Duodenal mucosa (tissue), 2 donors: Measurements from ENCODE around the gene FLOT1.
"Not testable (repeated sequence)": the region's sequence is repeated elsewhere in the genome, so short reads cannot be mapped to it uniquely, and the experiment has no call there.

Experiments used
- H3K27ac ChIP-seq: one replicate; pipeline ENCODE4 v1.7.0; 2013; ENCODE audit warnings: low read depth, low read length
- H3K27me3 ChIP-seq, 2 donors: one replicate each; pipeline ENCODE4 v1.7.0; 2013; ENCODE audit warnings: low read length in 2 of 2, control low read depth in 1 of 2; ENCODE audit not compliant: insufficient read depth in 2 of 2, control insufficient read depth in 1 of 2
- H3K36me3 ChIP-seq, 2 donors: one replicate each; pipeline ENCODE4 v1.7.0; 2013; ENCODE audit warnings: low read length in 2 of 2, control low read depth in 1 of 2; ENCODE audit not compliant: insufficient read depth in 2 of 2, control insufficient read depth in 1 of 2
- H3K4me1 ChIP-seq, 2 donors: one replicate each; pipeline ENCODE4 v1.7.0; 2013; ENCODE audit warnings: low read length in 2 of 2, control low read depth in 1 of 2; ENCODE audit not compliant: insufficient read depth in 2 of 2, control insufficient read depth in 1 of 2
- H3K4me3 ChIP-seq, 2 donors: one replicate each; pipeline ENCODE4 v1.7.0; 2013; ENCODE audit warnings: low read length in 2 of 2, low read depth in 1 of 2
- H3K9ac ChIP-seq, 2 donors: one replicate each; pipeline ENCODE4 v1.7.0; 2013; ENCODE audit warnings: low read length in 2 of 2, low read depth in 1 of 2
- H3K9me3 ChIP-seq, 2 donors: one replicate each; pipeline ENCODE4 v1.7.0; 2013; ENCODE audit warnings: low read length in 2 of 2, control low read depth in 1 of 2; ENCODE audit not compliant: control insufficient read depth in 1 of 2

Gene FLOT1

GRCh38 chr6:30767158-30767943 lies 24.9 kb upstream of the FLOT1 start:
- Histone ChIP-seq H3K4me1 (peaks cover 29 to 37% of the 10 kb centered on the region in 2 donors), H3K4me3 (no peak overlapping the region), H3K9ac (no peak overlapping the region), H3K36me3 (no peaks in the 10 kb centered on the region), H3K27me3 (no peaks in the 10 kb centered on the region), H3K9me3 (no peaks in the 10 kb centered on the region), H3K27ac (no peak overlapping the region)

- Histone ChIP-seq H3K27me3 (no peaks in the 10 kb centered on the region), H3K36me3 (no peaks in the 10 kb centered on the region), H3K9me3 (no peaks in the 10 kb centered on the region), H3K27ac (no peak overlapping the region), H3K4me1 (peaks cover 29 to 37% of the 10 kb centered on the region in 2 donors), H3K9ac (no peak overlapping the region), H3K4me3 (no peak overlapping the region)
These were observed 24.1 kb upstream of the FLOT1 start for GRCh38 chr6:30766461-30767157.

GRCh38 chr6:30765495-30765894 lies 23.0 kb upstream of the FLOT1 start:
- H3K27ac ChIP-seq, H3K9ac ChIP-seq, H3K9me3 ChIP-seq, H3K36me3 ChIP-seq, H3K27me3 ChIP-seq, H3K4me3 ChIP-seq: not testable (repeated sequence)
- H3K4me1 ChIP-seq: peaks cover 29 to 37% of the 10 kb centered on the region in 2 donors

GRCh38 chr6:30764490-30765043 lies 22.1 kb upstream of the FLOT1 start:
- H3K9ac ChIP-seq, H3K36me3 ChIP-seq, H3K9me3 ChIP-seq, H3K4me3 ChIP-seq, H3K27ac ChIP-seq, H3K27me3 ChIP-seq: not testable (repeated sequence)
- H3K4me1 ChIP-seq: peaks cover 23 to 34% of the 10 kb centered on the region in 2 donors

- peak overlapping the region in 1 of 2 donors; percentile 30 for H3K4me3 ChIP-seq
These were observed 21.4 kb upstream of the FLOT1 start for GRCh38 chr6:30763618-30764489.

GRCh38 chr6:30763155-30763617 lies 20.7 kb upstream of the FLOT1 start:
- Histone ChIP-seq H3K36me3 (no peaks in the 10 kb centered on the region), H3K27me3 (no peaks in the 10 kb centered on the region), H3K27ac (peak overlapping the region; percentile 23), H3K9ac (no peak overlapping the region), H3K4me1 (peaks cover 20 to 23% of the 10 kb centered on the region in 2 donors), H3K9me3 (no peaks in the 10 kb centered on the region), H3K4me3 (no peak overlapping the region)

More at GRCh38 chr6:30763618-30764489, 21.4 kb upstream of the FLOT1 start:
- H3K27me3 ChIP-seq: no peaks in the 10 kb centered on the region
- no peaks in the 10 kb centered on the region for H3K9me3 ChIP-seq
- peaks cover 23 to 30% of the 10 kb centered on the region in 2 donors for H3K4me1 ChIP-seq
- no peaks in the 10 kb centered on the region for H3K36me3 ChIP-seq
- H3K27ac ChIP-seq: peak overlapping the region; percentile 23
- no peak overlapping the region for H3K9ac ChIP-seq

- Histone ChIP-seq H3K36me3 (no peaks in the 10 kb centered on the region), H3K4me3 (no peak overlapping the region), H3K27me3 (no peaks in the 10 kb centered on the region), H3K4me1 (peaks cover 19 to 20% of the 10 kb centered on the region in 2 donors), H3K9me3 (no peaks in the 10 kb centered on the region), H3K27ac (no peak overlapping the region), H3K9ac (no peak overlapping the region)
These were observed 19.4 kb upstream of the FLOT1 start for GRCh38 chr6:30761791-30762429.

GRCh38 chr6:30760549-30760948 lies 18.1 kb upstream of the FLOT1 start:
- Histone ChIP-seq H3K9ac (no peak overlapping the region), H3K27me3 (no peaks in the 10 kb centered on the region), H3K9me3 (no peaks in the 10 kb centered on the region), H3K36me3 (no peaks in the 10 kb centered on the region), H3K4me1 (peaks cover 19 to 20% of the 10 kb centered on the region in 2 donors), H3K27ac (no peak overlapping the region), H3K4me3 (no peak overlapping the region)

GRCh38 chr6:30759575-30760239 lies 17.2 kb upstream of the FLOT1 start:
- Histone ChIP-seq H3K9me3 (no peaks in the 10 kb centered on the region), H3K9ac (no peak overlapping the region), H3K4me3 (no peak overlapping the region), H3K27me3 (no peaks in the 10 kb centered on the region), H3K4me1 (peaks cover 19 to 20% of the 10 kb centered on the region in 2 donors), H3K27ac (peak overlapping the region; percentile 17), H3K36me3 (no peaks in the 10 kb centered on the region)
